CD4-positive, alpha-beta T cell treated with Interleukin-10 for 1 hour (primary cell): ENCODE measurements around the gene CDHR1.
A peak's percentile ranks its signal among the peaks of the same experiment; 100 is the strongest.

Experiments used
- DNase-seq: peaks from one replicate; pipeline ENCODE4 v3.0.0-alpha.2; 2020

CDHR1 gene

DNA sequence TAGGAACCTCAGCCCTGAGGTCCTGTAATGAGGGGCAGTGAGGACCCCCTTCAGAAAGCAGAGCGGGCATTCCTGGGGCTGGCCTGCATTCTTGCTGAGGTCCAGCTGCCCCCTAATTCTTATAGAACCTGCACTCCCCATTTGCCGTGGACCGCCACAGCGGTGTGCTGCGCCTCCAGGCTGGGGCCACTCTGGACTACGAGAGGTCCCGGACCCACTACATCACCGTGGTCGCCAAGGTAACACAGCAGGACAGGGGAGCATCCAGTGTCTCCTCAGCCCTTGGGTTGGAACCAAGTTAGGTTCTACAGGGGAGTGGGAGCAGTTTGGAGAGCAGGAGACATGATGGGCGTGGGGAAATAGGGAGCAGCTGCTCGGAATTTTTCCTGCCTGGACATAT lies 7.3 kb downstream of the CDHR1 start:
- no peak for DNase-seq

DNA sequence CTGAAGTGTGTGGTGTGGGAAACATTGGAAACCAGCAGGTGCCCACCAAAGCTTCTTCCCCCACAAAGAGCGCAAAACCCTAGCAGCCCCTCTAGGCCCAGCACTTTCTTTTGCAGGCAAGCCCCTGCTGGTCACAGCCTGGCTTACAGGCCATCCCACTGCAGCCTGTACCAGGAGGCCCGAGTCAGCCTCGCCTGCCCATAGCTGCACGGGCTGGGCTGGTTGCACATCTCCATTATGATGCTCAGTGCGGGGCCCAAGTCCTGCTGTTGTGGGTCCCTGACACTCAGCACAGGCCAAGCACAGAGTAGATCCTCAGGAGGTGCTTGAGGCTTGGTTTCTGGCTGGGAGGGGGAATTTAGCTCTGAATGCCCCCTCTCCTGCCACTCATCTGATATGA lies 8.0 kb downstream of the CDHR1 start:
- DNase-seq, result no peak

DNA sequence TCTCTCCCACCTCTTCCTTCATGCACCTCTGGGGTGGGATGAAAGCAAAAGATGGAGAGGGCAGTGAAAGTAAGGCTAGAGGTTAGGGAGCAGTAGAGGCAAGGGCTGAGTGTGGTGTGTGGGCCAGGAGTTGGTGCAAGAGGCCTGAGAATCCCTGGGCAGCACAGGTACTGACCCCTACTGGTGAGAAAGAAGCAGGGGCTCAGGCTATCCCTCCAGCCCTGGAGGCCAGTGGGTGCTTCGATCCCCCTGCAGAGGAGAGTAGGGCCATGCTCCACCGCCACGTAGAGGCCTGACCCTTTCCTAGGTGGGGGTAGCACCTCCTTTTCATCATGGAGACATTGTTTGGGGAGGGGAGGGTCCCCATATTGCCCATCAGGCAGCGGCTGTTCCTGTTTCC lies 9.8 kb downstream of the CDHR1 start:
- no peak for DNase-seq

DNA sequence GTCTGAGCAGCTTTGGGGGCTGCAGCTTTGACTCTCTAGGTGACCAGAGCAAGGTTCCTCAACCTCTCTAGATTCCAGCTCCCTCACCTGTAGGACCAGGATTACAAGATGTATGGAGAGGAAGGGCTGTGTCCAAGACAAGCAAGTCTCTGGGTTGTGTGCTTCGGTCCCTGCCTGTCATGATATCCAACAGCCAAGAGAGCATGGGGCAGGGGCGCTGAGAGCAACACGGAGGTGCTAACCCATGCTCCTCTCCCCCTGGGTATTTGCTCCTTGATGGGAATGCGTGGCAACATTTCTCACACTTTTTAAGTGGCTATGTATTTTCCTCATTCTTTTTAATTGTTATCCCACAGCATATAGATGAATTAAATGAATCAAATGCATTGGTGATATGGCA lies 10.3 kb downstream of the CDHR1 start:
- DNase-seq, result no peak

DNA sequence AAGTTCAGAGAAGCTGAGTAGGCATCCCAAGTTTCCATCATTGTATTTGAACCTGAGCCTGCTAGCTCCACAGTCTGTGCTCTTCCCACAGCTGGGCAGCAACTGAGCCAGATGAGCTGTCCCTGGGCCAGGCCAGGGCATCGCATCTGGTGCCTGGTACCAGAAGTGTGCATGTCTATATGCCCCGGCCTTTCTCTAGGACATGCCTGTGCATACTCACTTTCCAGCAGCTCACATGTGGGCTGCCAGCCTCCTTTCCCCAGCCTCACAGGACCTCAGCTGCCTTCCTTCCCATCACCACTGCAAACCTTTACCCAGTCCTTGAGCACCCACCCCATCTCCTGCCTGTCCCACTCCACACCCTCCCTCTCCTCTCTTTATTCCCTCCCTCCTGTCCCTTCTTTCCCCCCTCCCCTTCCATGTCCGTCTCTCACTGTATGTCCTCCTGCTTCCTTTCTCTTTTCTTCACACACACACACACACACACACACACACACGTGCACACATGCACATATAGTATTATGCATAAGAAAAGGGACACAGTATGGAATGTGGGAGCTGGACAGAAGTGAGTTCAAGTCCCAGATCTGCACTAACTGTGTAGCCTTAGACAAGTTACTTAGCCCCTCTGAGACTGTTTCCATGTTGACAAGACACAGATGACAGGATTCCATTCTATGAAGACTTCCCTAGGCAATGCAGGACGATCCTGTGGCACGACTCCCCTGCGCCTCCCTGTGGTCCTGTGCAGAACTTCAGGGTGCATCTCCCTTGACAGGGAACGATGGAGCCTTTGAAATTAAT lies 10.9 kb downstream of the CDHR1 start:
- peak; percentile 67 for DNase-seq

DNA sequence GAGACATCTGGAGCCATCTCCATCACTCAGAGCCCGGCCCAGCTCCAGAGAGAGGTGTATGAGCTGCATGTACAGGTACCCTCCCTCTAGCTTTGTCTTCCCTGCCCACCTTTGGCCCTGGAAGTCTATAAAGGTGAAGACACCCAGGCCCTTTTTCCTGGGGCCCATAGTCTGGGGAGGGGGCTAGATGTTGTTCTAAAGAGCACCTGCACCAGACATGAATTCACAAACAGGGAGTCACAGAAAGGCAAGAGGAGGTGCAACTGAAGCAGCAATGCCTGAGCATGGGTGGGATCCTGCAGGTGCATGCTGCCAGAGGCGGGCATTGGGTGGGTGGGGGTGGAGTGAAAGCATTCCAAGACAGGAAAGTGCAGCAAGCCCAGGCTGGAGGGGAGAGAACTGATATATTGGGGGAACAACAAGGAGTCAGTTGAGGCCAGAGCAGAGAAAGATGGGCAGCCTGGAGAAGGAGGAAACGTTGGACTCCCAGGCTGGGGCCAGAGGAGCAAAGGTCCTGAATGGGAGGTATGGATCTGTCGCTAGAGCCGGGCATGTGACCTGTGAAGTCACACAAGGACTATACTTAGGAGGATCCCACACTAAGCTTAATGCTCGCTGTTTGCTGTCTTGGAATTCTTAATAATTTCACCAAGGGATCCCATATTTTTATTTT lies 11.7 kb downstream of the CDHR1 start:
- no peak for DNase-seq

DNA sequence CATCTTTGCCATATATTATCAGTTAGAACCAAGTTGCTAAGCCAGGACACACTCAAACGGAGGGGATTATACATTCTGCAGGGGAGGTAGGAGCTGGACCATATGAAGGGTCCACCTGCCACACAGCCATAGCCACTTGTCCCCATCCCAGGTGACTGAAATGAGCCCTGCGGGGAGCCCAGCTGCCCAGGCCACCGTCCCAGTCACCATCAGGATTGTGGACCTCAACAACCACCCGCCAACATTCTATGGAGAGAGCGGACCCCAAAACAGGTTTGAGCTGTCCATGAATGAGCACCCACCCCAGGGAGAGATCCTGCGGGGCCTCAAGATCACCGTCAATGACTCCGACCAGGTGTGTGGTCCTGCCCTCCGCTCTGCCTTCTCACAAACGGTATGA lies 13.7 kb downstream of the CDHR1 start:
- DNase-seq, result no peak

DNA sequence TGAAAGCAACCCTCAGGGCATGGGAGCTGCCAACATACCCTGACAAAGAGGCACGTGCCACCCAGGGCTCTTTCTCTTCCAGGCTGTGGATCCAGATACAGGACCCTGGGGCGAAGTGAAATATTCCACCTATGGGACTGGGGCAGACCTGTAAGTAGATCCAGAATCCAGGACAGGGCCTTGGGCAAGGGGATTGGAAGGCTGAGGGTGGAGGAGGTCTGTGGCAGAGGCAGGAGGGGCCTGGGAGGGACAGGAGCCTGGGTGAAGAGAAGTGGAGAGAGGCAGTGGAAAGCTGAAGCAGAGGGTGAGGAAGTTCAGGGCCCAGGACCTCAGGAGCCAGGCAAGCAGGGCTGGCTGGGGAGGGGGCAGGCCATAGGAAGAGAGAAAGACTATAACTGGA lies 17.2 kb downstream of the CDHR1 start:
- DNase-seq, result no peak

DNA sequence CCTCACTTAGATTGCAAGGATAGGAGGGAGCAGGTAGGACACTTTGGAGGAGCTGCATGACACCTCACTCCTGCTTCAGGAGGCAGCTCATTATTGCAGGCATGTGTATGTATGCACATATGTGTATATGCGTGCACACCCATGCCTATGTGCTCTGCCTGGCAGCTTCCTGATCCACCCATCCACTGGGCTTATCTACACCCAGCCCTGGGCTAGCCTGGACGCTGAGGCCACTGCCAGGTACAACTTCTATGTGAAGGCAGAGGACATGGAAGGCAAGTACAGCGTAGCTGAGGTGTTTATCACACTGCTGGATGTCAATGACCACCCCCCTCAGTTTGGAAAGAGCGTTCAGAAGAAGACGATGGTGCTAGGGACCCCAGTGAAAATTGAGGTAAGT lies 17.7 kb downstream of the CDHR1 start:
- DNase-seq, result no peak

DNA sequence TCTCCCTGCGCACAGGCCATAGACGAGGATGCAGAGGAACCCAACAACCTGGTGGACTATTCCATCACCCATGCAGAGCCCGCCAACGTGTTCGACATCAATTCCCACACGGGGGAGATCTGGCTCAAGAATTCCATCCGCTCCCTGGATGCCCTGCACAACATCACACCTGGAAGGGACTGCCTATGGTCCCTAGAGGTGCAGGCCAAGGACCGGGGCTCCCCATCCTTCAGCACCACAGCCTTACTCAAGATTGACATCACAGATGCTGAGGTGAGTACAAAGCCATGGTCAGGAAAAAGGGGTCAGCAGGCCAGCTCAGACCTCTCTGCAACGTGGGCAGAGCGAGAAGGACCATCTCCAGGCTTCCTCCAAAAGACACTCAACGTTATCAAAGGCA lies 18.7 kb downstream of the CDHR1 start:
- DNase-seq, result no peak

DNA sequence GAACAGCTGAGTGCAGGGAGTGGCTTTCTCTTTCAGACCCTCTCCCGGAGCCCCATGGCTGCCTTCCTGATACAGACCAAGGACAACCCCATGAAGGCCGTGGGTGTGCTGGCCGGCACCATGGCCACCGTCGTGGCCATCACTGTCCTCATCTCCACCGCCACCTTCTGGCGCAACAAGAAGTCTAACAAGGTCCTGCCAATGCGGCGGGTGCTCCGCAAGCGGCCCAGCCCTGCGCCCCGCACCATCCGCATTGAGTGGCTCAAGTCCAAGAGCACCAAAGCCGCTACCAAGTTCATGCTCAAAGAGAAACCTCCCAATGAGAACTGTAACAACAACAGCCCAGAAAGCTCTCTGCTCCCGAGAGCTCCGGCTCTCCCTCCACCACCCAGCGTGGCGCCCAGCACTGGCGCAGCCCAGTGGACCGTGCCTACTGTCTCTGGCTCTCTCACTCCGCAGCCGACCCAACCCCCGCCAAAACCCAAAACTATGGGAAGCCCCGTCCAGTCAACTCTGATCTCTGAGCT lies 19.8 kb downstream of the CDHR1 start:
- DNase-seq, result no peak

DNA sequence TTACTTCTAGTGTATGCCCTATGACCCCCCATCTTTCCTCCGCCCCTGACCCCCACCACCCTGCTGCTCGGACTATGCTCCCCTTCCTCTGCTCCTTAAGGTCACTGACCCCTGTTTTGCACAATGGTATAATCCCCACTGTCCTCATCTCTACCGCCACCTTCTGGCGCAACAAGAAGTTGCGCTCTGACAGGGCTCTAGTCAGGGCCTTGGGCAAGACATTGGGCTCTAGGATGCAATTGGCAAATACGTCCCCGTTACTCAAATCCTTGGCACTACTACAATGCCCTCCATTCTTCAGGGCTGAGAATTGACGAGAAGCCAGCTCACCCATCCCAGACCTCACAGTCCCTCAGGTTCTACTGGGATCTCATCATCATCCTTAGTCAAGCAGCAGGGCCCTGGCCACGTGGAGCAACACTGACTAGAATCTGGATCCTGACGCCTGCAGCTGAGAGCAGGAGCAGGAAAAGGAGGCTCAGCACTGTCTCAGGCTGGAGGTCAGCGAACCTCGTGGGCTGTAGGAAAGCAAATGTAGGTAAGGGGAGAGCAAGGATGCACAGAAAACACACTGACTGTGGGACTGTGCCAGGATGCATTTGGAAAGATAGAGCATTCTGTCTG lies 20.4 kb downstream of the CDHR1 start:
- DNase-seq, result peak; percentile 49

DNA sequence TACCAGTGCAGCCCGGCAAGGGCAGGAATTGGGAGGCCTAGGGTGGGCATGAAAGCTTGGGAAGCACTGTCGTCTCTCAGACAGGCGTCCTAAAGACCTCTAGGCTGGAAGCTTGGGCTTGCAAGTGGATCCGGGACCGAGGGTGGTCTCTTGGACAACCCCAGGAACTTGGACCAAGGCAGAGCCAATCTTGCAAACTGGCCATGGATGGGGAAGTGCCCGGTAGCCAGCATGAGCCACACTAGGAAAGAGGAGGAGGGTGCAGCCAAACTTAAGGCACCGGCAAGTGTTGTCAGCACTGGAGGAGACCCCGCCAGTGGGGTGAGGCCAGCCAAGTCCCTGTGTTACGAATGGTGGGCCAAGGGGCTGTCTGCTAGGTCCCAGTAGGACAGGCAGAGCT lies 22.5 kb downstream of the CDHR1 start:
- no peak for DNase-seq

DNA sequence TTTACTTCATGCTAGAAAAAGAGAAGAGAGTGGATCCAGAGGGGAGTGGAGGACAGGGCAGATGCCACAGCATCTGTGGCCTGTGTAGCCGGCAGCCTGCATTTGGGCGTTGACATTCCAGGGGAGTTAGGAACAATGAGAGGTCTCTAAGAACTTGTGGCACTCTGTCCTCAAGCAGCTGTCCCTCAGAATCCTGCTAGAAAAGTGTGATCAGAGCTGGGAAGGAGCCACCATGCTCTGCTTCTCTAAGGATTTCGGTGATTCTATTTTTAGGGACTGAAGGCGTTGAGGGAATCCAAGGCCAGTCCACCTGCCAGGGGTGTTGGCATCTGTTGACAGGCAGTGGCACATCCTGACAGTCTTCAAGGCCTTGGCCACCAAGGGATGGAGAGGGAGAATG lies 23.4 kb downstream of the CDHR1 start:
- no peak for DNase-seq

DNA sequence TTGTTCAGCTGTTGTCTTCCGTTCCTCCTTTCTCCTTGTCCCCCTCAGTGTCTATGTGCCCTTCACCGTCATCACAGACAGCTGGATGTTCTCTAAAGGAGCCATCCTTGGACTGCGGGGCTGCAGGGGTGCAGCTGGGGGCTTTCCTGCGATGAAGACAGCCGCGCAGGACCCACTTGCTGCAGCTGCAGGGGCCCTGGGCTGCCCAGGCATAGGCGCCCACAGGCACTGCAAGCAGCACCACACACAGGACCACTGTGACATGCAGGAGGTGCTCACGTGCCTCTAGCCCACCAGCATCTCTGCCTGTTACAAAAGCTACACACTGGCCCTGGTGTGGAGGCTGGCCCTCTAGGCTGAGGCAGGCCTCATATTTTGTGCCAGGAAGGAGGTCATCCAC lies 27.6 kb downstream of the CDHR1 start:
- no peak for DNase-seq

DNA sequence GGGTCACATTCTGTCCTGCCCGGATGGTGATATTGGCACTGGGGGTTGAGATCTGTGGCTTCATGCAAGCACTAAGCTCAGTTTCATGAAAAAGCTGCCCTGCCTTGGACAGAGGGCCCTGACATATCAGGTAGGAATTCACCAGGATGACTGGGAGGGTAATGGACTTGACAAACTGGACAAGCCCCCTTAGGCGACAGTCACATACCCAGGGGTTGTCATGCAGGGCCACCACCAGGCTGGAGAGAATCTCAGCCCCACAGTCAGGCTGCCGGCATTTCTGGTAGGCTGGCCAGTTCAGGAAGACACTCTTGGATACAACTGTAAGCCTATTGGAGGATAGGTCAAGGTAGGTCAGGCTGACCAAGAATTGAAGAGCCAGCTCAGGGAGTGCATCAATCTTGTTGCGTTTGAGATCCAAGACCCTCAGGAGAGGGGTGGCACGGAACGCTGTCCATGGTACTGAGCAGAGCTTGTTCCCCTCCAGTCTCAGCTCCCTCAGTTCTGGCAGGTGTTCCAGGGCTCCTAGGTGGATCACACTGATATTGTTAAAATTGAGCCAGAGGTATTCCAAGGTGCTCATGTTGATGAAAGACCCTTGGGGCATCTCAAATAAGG lies 30.2 kb downstream of the CDHR1 start:
- DNase-seq, result no peak

DNA sequence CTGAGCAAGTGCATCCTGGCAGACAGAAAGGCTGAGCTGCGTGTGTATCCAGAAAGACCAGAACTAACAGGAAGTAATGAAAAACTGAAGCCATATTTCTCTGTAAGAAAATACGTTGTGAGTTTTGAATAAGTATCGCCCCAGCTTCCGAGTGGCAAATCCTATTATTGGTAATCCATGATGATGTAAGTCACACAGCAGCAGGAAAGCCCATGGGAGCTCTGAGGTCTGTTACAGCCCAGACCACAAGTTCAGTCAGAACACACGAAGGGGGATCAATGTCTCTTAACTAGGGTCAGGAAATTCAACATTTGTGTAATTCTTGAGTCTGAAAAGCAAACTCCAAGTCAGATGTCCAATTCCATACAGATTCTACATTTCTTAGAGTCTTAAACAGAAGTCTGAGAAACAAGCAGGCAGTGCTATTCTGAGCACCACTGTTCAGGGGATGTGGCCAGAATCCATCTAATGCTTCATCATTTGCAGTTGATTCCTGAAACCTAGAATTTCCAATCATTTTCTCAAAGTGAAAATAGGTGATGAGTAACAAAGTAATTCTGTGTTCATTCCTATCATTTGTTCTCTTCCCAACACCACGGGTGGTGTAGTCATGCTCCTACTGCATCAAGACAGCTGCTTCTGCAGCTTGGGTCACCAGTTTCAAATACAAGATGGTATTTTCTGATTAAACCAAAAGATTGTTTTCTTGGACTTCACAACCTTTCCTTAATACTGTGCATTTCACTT lies 31.3 kb downstream of the CDHR1 start, which contains the start of gene LRIT2:
Gene LRIT2, minus strand, starts transcription at position 118 of the 747 bp plus-strand sequence. Its CDS starts 24 bp downstream, at position 94.
- DNase-seq, result no peak

DNA sequence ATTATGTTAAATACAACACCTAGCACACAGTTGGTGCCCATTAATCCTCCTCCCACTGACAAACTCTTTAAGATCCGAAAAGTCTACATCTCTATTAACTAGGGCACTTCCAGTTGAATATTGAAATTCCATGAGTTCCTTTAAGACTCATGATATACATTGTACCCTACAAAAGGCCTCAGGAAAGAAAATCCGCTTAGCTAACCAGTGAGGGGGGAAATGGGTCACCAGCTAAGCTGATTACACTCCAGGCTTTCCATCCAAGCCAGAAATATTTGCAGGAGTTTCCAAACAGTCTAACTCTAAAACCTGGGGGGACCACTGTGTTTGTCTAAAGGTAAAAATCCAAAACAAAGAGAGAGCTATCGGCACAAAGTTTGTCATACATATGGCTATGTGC lies 32.3 kb downstream of the CDHR1 start:
- DNase-seq, result no peak

DNA sequence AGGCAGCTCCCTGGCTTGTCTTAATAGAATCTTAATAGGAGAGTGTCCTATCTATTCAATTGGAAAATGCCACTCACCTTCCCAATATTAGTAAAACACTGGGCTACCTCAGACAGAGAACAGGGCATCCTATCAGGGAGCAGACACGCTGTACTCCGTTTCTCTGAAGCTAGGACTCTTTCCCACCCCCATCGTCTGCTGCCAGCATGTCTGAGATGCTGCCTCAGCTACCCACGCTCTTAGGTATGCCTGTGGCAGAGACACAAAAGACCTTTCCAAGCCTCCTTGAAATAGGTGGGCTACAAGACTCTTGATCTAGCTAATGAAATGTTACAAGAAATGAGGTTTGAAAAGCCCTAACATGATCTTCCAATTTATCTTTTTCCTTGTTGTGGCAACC lies 33.5 kb downstream of the CDHR1 start:
- no peak for DNase-seq

DNA sequence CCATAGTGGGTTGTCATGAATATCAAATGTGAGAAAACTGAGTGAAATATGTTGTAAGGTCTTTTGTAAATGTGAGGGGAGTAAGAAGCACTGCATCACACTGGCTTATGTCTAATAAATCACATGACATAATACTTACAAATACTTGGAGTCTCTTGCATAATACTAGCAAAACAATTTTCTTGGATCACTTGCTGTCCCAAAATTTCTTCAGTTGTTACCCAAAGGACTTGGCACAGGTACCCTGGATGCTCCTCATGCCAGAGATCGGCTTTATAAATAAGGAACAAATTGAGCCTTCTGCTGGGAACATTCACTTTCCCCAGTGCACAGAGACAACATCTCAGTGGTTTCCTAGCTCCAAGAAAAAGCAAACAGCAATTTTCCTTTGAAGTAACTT lies 36.0 kb downstream of the CDHR1 start:
- no peak for DNase-seq

DNA sequence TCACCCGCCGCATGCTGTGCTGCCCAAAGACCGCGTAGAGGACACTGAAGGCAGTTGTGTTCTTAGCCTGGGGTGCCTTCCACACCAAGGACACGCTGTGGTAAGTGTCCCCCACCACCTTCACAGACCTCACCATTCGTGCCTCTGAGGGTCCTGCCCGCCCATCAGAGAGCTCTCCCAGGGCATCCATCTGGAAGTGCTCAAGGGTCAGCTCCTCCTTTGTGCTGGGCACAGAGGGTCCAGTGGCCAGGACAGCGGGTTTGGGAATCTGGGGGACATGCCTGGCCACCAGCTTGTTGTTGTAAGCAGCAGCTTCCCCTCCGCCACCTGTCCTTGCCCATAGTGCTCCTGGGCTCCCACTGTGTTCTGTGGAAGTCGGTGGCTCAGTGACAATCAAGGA lies 38.0 kb downstream of the CDHR1 start:
- DNase-seq, result no peak

DNA sequence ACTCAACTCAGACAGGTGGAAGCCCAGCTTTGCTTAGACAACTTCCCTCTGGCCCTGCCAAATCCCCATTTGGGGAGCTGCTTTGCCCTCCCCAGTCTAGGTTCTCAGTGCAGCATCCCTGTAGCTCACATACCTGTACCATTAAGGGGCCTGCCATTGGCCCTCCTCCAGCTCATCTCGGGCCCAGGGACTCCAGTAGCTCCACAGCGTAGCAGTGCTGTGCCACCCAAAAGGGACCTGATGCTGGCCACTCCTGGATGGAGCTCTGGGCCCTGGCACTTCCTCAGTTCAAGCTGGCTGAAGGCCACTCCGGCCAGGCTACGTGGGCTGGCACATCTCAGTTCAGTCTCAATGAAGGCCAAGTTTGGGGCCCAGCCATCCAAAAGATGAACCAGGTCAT lies 39.6 kb downstream of the CDHR1 start:
- no peak for DNase-seq

DNA sequence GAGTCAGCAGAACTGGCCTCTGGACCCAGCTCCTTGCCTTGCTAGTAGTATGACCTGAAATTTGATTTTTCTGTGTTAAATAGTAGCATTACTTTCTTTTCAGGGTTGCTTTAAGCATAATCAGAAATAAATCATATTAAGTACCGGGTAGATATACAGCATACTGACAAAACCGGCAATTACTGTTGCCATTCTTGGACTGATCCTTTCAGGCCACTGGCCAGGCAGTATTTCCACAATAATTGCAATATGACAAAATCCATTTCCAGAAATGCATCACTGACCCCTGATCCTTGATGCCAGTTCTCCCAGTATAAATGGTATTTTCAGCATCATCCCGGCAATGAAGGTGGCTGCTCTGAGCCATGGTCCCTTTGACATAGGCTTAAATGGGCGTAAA lies 40.1 kb downstream of the CDHR1 start:
- no peak for DNase-seq
